Heart left ventricle (tissue), 13 donors: Measurements from ENCODE around the gene ISLR.

Experiments used
- CTCF ChIP-seq, 12 donors: fragments of 200-600 bp; sonication (generic) in 4 of 12; IDR thresholded peaks; one replicate each; pipeline versions ENCODE4 v1.5.0 to v1.8.0; 2018 to 2022; ENCODE audit warnings: antibody characterized with exemption in 12 of 12, mild to moderate bottlenecking in 5 of 12
- POLR2A ChIP-seq, 2 donors: fragments of 450-650 bp; IDR thresholded peaks; one replicate each; pipeline ENCODE4 v1.6.1; 2017; ENCODE audit warnings: antibody characterized with exemption in 2 of 2, mild to moderate bottlenecking in 2 of 2, moderate library complexity in 2 of 2
- donor health status: ischemic (EF 13 %, LVEDD 7.1; RV severe dilation, severe dysfunction).
- donor health status: DM: no; HTN: yes; CAD: no.
- donor health status: DM: no; HTN: no; CAD: no.
- donor health status: ischemic (EF 25% LVEDD 6.9; RV normal size, moderate dysfunction).
- donor health status: ischemic (EF 25% LVEDD 5.7; RV mildly dilated, moderate dysfunction).
- donor health status: ischemic (EF 35%, LVEDD 5.7; RV mildly dilated, moderate dysfunction).
- donor health status: nonischemic (EF 11% LVEDD 7.7; RV severe dilation, severe dysfunction).
- donor health status: DM: yes; HTN: yes; CAD: no.
- donor health status: PGD.
- donor health status: ischemic (EF 29% LVEDD 5.4; RV normal size, mild dysfunction).
- donor health status: nonischemic (EF 23%, LVEDD 6.1; RV moderate dilation, normal function).

GRCh38 chr15:74215958-74216357 lies 42.4 kb downstream of the ISLR start:
- TF ChIP-seq CTCF (IDR thresholded peaks at IDR 0.05), result no peak
- TF ChIP-seq POLR2A (IDR thresholded peaks at IDR 0.05), result no peak
